ENCODE measurements around the gene ALG12. TPM values are rescaled to one million over a fixed set of nuclear protein-coding genes. Genes with fewer than 3 reads are reported as not detected.

The ALG12 gene
- total and polyA plus RNA-seq, 2 of the 13 experiments (the other 11 are each of a cell fraction or from before 2014, with no cell fraction given) = 7.8 to 15.8 TPM

- no peak; the same call in 1 of the 2 replicates for TF ChIP-seq STAT6 (CRISPR knock-in tag; IDR thresholded peaks at IDR 0.05; ENCODE audit: borderline replicate concordance)
- no peak; the same call in 1 of the 2 replicates for TF ChIP-seq RNF2 (conservative IDR thresholded peaks at IDR 0.05; ENCODE audit: low read depth)
- TF ChIP-seq FIP1L1 (IDR thresholded peaks at IDR 0.05; ENCODE audit: borderline replicate concordance, insufficient read depth, low read depth, low read length) = 0 out of 2 replicates have a peak, but pooled peaks have one; percentile 29
- no peak for TF ChIP-seq TCF7 (IDR thresholded peaks at IDR 0.05; ENCODE audit: low read depth)
- TF ChIP-seq ZFP1 (CRISPR knock-in tag; IDR thresholded peaks at IDR 0.05) = peak; percentile 70; the same call in 1 of the 2 replicates
- TF ChIP-seq GPBP1L1 (CRISPR knock-in tag; IDR thresholded peaks at IDR 0.05) = no peak
- peak; percentile 65 for TF ChIP-seq ERF (CRISPR knock-in tag; IDR thresholded peaks at IDR 0.05)
- peak; percentile 84 for TF ChIP-seq SP5 (CRISPR knock-in tag; IDR thresholded peaks at IDR 0.05; ENCODE audit: borderline replicate concordance, low read depth)
- TF ChIP-seq RFX5 (IDR thresholded peaks at IDR 0.05; ENCODE audit: low read depth, low read length) = no peak
- peak; percentile 74 for TF ChIP-seq ZSCAN25 (CRISPR knock-in tag; IDR thresholded peaks at IDR 0.05)
- peak; percentile 47; the same call in 1 of the 2 replicates for TF ChIP-seq ZNF329 (CRISPR knock-in tag; IDR thresholded peaks at IDR 0.05; ENCODE audit: low read depth)
- TF ChIP-seq FOXA3 (CRISPR knock-in tag; IDR thresholded peaks at IDR 0.05) = peak; percentile 73
- TF ChIP-seq AGO1 (IDR thresholded peaks at IDR 0.05; ENCODE audit: low read depth, low read length, poor library complexity, severe bottlenecking) = no peak
- no peak for TF ChIP-seq SIN3B (IDR thresholded peaks at IDR 0.05; ENCODE audit: low read length)
- peak; percentile 62 for TF ChIP-seq ARID4A (CRISPR knock-in tag; IDR thresholded peaks at IDR 0.05; ENCODE audit: borderline replicate concordance)
- TF ChIP-seq NR2C2 (CRISPR knock-in tag; IDR thresholded peaks at IDR 0.05; ENCODE audit: borderline replicate concordance) = no peak; the same call in 1 of the 2 replicates
- no peak for TF ChIP-seq ZNF235 (CRISPR knock-in tag; IDR thresholded peaks at IDR 0.05; ENCODE audit: borderline replicate concordance)
- peak; percentile 52; the same call in 1 of the 2 replicates for TF ChIP-seq ZNF121 (CRISPR knock-in tag; IDR thresholded peaks at IDR 0.05)
- TF ChIP-seq MTA1 (CRISPR knock-in tag; IDR thresholded peaks at IDR 0.05; ENCODE audit: borderline replicate concordance) = no peak
- TF ChIP-seq ZNF83 (CRISPR knock-in tag; IDR thresholded peaks at IDR 0.05; ENCODE audit: borderline replicate concordance) = no peak; the same call in 1 of the 2 replicates
These were observed 31.0 kb upstream of the ALG12 start (continued) for GRCh38 chr22:49948958-49949913.
